ENCODE data around the gene TTC3. TPM values are rescaled to one million over a fixed set of nuclear protein-coding genes. Genes with fewer than 3 reads are reported as not detected.

The TTC3 gene
- total and polyA plus RNA-seq, 9 of the 15 experiments (the other 6 are each of a cell fraction or from before 2014, with no cell fraction given) = 17.5 to 92.0 (median 59.5) TPM

DNA sequence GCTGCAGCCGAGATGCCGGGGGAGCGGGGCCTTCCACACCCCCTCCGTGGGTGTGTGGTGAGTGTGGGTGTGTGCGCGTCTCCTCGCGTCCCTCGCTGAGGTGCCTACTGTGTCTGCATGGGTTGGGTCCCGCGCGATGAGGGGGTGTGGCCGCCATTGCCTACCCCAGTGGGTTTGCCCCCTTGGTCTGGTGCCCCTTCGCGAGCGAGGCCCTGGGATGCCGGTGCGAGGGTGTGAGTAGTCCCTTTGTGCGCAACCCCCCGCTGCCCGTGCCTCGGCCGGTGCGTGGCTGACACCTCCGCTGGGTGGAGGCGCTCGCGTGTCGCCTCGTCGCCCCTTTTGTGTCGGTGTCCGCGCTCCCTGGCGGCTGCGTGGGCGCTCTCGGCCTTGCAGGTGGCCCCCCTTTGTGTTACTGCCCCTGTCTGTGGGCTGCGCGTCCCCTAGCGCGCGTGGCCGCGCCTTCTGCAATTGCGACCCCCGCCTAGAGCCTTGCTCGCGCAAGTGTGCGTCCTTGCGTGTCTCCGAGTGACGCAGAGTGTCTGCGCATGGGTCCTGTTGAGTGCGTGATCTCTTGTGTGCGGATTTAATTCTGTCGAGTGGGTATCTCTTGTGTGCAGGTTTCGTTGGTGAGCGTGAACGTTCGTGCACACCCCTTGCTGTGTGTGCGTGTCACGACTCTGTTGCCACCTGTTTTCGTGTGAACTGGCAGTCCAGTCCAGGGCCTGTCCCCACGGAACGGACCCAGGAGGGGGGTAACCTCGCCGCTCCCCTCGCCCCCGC lies 553 bp downstream of the TTC3 start (continued):
- TF ChIP-seq, protein P1, sequence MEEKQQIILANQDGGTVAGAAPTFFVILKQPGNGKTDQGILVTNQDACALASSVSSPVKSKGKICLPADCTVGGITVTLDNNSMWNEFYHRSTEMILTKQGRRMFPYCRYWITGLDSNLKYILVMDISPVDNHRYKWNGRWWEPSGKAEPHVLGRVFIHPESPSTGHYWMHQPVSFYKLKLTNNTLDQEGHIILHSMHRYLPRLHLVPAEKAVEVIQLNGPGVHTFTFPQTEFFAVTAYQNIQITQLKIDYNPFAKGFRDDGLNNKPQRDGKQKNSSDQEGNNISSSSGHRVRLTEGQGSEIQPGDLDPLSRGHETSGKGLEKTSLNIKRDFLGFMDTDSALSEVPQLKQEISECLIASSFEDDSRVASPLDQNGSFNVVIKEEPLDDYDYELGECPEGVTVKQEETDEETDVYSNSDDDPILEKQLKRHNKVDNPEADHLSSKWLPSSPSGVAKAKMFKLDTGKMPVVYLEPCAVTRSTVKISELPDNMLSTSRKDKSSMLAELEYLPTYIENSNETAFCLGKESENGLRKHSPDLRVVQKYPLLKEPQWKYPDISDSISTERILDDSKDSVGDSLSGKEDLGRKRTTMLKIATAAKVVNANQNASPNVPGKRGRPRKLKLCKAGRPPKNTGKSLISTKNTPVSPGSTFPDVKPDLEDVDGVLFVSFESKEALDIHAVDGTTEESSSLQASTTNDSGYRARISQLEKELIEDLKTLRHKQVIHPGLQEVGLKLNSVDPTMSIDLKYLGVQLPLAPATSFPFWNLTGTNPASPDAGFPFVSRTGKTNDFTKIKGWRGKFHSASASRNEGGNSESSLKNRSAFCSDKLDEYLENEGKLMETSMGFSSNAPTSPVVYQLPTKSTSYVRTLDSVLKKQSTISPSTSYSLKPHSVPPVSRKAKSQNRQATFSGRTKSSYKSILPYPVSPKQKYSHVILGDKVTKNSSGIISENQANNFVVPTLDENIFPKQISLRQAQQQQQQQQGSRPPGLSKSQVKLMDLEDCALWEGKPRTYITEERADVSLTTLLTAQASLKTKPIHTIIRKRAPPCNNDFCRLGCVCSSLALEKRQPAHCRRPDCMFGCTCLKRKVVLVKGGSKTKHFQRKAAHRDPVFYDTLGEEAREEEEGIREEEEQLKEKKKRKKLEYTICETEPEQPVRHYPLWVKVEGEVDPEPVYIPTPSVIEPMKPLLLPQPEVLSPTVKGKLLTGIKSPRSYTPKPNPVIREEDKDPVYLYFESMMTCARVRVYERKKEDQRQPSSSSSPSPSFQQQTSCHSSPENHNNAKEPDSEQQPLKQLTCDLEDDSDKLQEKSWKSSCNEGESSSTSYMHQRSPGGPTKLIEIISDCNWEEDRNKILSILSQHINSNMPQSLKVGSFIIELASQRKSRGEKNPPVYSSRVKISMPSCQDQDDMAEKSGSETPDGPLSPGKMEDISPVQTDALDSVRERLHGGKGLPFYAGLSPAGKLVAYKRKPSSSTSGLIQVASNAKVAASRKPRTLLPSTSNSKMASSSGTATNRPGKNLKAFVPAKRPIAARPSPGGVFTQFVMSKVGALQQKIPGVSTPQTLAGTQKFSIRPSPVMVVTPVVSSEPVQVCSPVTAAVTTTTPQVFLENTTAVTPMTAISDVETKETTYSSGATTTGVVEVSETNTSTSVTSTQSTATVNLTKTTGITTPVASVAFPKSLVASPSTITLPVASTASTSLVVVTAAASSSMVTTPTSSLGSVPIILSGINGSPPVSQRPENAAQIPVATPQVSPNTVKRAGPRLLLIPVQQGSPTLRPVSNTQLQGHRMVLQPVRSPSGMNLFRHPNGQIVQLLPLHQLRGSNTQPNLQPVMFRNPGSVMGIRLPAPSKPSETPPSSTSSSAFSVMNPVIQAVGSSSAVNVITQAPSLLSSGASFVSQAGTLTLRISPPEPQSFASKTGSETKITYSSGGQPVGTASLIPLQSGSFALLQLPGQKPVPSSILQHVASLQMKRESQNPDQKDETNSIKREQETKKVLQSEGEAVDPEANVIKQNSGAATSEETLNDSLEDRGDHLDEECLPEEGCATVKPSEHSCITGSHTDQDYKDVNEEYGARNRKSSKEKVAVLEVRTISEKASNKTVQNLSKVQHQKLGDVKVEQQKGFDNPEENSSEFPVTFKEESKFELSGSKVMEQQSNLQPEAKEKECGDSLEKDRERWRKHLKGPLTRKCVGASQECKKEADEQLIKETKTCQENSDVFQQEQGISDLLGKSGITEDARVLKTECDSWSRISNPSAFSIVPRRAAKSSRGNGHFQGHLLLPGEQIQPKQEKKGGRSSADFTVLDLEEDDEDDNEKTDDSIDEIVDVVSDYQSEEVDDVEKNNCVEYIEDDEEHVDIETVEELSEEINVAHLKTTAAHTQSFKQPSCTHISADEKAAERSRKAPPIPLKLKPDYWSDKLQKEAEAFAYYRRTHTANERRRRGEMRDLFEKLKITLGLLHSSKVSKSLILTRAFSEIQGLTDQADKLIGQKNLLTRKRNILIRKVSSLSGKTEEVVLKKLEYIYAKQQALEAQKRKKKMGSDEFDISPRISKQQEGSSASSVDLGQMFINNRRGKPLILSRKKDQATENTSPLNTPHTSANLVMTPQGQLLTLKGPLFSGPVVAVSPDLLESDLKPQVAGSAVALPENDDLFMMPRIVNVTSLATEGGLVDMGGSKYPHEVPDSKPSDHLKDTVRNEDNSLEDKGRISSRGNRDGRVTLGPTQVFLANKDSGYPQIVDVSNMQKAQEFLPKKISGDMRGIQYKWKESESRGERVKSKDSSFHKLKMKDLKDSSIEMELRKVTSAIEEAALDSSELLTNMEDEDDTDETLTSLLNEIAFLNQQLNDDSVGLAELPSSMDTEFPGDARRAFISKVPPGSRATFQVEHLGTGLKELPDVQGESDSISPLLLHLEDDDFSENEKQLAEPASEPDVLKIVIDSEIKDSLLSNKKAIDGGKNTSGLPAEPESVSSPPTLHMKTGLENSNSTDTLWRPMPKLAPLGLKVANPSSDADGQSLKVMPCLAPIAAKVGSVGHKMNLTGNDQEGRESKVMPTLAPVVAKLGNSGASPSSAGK (IDR thresholded peaks at IDR 0.05) = peak; percentile 82
- TF ChIP-seq TCF7L2 (IDR thresholded peaks at IDR 0.05; ENCODE audit: low read depth, low read length) (no peak), NFIC (IDR thresholded peaks at IDR 0.05) (no peak; the same call in 1 of the 2 replicates), ZNF586 (CRISPR knock-in tag; conservative IDR thresholded peaks at IDR 0.05) (no peak), ARNT (IDR thresholded peaks at IDR 0.05) (no peak), ZNF699 (CRISPR knock-in tag; IDR thresholded peaks at IDR 0.05; ENCODE audit: insufficient replicate concordance) (no peak), ZNF143 (CRISPR knock-in tag; IDR thresholded peaks at IDR 0.05) (peak; percentile 49; the same call in 1 of the 2 replicates), JUNB (CRISPR knock-in tag; conservative IDR thresholded peaks at IDR 0.05) (no peak), CBX1 (IDR thresholded peaks at IDR 0.05; ENCODE audit: low read depth) (no peak; the same call in 1 of the 2 replicates), TBP (optimal IDR thresholded peaks at IDR 0.05; ENCODE audit: low read depth, low read length) (no peak)
- TF ChIP-seq, protein P2, sequence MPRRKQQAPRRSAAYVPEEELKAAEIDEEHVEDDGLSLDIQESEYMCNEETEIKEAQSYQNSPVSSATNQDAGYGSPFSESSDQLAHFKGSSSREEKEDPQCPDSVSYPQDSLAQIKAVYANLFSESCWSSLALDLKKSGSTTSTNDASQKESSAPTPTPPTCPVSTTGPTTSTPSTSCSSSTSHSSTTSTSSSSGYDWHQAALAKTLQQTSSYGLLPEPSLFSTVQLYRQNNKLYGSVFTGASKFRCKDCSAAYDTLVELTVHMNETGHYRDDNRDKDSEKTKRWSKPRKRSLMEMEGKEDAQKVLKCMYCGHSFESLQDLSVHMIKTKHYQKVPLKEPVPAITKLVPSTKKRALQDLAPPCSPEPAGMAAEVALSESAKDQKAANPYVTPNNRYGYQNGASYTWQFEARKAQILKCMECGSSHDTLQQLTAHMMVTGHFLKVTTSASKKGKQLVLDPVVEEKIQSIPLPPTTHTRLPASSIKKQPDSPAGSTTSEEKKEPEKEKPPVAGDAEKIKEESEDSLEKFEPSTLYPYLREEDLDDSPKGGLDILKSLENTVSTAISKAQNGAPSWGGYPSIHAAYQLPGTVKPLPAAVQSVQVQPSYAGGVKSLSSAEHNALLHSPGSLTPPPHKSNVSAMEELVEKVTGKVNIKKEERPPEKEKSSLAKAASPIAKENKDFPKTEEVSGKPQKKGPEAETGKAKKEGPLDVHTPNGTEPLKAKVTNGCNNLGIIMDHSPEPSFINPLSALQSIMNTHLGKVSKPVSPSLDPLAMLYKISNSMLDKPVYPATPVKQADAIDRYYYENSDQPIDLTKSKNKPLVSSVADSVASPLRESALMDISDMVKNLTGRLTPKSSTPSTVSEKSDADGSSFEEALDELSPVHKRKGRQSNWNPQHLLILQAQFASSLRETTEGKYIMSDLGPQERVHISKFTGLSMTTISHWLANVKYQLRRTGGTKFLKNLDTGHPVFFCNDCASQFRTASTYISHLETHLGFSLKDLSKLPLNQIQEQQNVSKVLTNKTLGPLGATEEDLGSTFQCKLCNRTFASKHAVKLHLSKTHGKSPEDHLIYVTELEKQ (CRISPR knock-in tag; IDR thresholded peaks at IDR 0.05) = no peak
- TF ChIP-seq, protein P3, sequence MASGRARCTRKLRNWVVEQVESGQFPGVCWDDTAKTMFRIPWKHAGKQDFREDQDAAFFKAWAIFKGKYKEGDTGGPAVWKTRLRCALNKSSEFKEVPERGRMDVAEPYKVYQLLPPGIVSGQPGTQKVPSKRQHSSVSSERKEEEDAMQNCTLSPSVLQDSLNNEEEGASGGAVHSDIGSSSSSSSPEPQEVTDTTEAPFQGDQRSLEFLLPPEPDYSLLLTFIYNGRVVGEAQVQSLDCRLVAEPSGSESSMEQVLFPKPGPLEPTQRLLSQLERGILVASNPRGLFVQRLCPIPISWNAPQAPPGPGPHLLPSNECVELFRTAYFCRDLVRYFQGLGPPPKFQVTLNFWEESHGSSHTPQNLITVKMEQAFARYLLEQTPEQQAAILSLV (tag; IDR thresholded peaks at IDR 0.05) = no peak
